DOHH2 (cell line): ENCODE measurements around the gene ASB9.
"Not testable (repeated sequence)": the region's sequence is repeated elsewhere in the genome, so short reads cannot be mapped to it uniquely, and the experiment has no call there.

Source experiments
- H3F3A ChIP-seq: fragments of 200-600 bp; sonication (generic), shearing (Covaris generic); 2 replicates; pipeline ENCODE4 v1.6.0; 2016; ENCODE audit warnings: antibody characterized with exemption, mild to moderate bottlenecking; ENCODE audit not compliant: control insufficient read depth, insufficient read depth
- H3K27ac ChIP-seq: fragments of 200-600 bp; sonication (generic); 2 replicates; pipeline ENCODE4 v1.5.1; 2014; ENCODE audit warnings: low read depth, mild to moderate bottlenecking, low read length, moderate library complexity
- H3K27me3 ChIP-seq: fragments of 200-600 bp; sonication (generic); 2 replicates; pipeline ENCODE4 v1.6.1; 2014; ENCODE audit warnings: mild to moderate bottlenecking, low read length, mixed read lengths; ENCODE audit not compliant: control insufficient read depth
- H3K36me3 ChIP-seq: fragments of 200-600 bp; sonication (generic); 2 replicates; pipeline ENCODE4 v1.6.1; 2014; ENCODE audit warnings: mild to moderate bottlenecking, low read length, moderate library complexity, mixed read lengths; ENCODE audit not compliant: control insufficient read depth
- H3K4me1 ChIP-seq: fragments of 200-600 bp; sonication (generic); 2 replicates; pipeline ENCODE4 v1.6.1; 2014; ENCODE audit warnings: mild to moderate bottlenecking, low read length, mixed read lengths; ENCODE audit not compliant: control insufficient read depth
- H3K4me2 ChIP-seq: fragments of 200-600 bp; sonication (generic); 2 replicates; pipeline ENCODE4 v1.6.0; 2014; ENCODE audit warnings: mild to moderate bottlenecking, low read length, moderate library complexity
- H3K4me3 ChIP-seq: fragments of 200-600 bp; sonication (generic); 2 replicates; pipeline ENCODE4 v1.5.1; 2014; ENCODE audit warnings: mild to moderate bottlenecking, low read length, mixed read lengths
- H3K79me2 ChIP-seq: fragments of 200-600 bp; sonication (generic); 2 replicates; pipeline ENCODE4 v1.6.1; 2014; ENCODE audit warnings: mild to moderate bottlenecking, low read length, mixed read lengths; ENCODE audit not compliant: control insufficient read depth
- H3K9me2 ChIP-seq: fragments of 200-600 bp; sonication (generic); replicated peaks from 2 replicates; pipeline ENCODE4 v1.6.1; 2014; ENCODE audit warnings: mild to moderate bottlenecking, low read length, mixed read lengths; ENCODE audit not compliant: control insufficient read depth
- H3K9me3 ChIP-seq: fragments of 200-600 bp; sonication (generic); 2 replicates; pipeline ENCODE4 v1.6.1; 2014; ENCODE audit warnings: antibody characterized with exemption, low read length, mixed read lengths; ENCODE audit not compliant: control insufficient read depth, insufficient read depth
- H4K20me1 ChIP-seq: fragments of 200-600 bp; sonication (generic); 2 replicates; pipeline ENCODE4 v1.6.0; 2014; ENCODE audit warnings: low read depth, mild to moderate bottlenecking, antibody characterized with exemption, low read length, moderate library complexity; ENCODE audit not compliant: control insufficient read depth, insufficient read depth
- EZH2phosphoT487 ChIP-seq: fragments of 200-600 bp; sonication (generic); IDR thresholded peaks from 2 replicates; pipeline ENCODE4 v1.6.1; 2017; ENCODE audit warnings: borderline replicate concordance, mild to moderate bottlenecking, antibody characterized with exemption, low read length, moderate library complexity, mixed read lengths
- TF ChIP-seq, protein P1 (sequence below): fragments of 200-600 bp; sonication (generic); IDR thresholded peaks from one replicate; pipeline ENCODE4 v1.5.1; 2014; ENCODE audit warnings: antibody characterized with exemption, mild to moderate bottlenecking, low read depth, low read length; ENCODE audit not compliant: poor library complexity, severe bottlenecking

ASB9 gene

GRCh38 chrX:15200871-15201270 lies 69.0 kb downstream of the ASB9 start:
- Histone ChIP-seq H3F3A (no peaks in the 10 kb centered on the region), H3K4me2 (no peak overlapping the region), H3K27ac (no peak overlapping the region), H3K9me2 (no peaks in the 10 kb centered on the region), H3K36me3 (no peaks in the 10 kb centered on the region), H3K9me3 (no peaks in the 10 kb centered on the region), H4K20me1 (no peaks in the 10 kb centered on the region), H3K27me3 (no peaks in the 10 kb centered on the region), H3K4me1 (no peaks in the 10 kb centered on the region), H3K4me3 (no peak overlapping the region), H3K79me2 (no peaks in the 10 kb centered on the region)
- TF ChIP-seq EZH2phosphoT487: no peak
- TF ChIP-seq, protein P1, sequence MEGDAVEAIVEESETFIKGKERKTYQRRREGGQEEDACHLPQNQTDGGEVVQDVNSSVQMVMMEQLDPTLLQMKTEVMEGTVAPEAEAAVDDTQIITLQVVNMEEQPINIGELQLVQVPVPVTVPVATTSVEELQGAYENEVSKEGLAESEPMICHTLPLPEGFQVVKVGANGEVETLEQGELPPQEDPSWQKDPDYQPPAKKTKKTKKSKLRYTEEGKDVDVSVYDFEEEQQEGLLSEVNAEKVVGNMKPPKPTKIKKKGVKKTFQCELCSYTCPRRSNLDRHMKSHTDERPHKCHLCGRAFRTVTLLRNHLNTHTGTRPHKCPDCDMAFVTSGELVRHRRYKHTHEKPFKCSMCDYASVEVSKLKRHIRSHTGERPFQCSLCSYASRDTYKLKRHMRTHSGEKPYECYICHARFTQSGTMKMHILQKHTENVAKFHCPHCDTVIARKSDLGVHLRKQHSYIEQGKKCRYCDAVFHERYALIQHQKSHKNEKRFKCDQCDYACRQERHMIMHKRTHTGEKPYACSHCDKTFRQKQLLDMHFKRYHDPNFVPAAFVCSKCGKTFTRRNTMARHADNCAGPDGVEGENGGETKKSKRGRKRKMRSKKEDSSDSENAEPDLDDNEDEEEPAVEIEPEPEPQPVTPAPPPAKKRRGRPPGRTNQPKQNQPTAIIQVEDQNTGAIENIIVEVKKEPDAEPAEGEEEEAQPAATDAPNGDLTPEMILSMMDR: no peak

DNA sequence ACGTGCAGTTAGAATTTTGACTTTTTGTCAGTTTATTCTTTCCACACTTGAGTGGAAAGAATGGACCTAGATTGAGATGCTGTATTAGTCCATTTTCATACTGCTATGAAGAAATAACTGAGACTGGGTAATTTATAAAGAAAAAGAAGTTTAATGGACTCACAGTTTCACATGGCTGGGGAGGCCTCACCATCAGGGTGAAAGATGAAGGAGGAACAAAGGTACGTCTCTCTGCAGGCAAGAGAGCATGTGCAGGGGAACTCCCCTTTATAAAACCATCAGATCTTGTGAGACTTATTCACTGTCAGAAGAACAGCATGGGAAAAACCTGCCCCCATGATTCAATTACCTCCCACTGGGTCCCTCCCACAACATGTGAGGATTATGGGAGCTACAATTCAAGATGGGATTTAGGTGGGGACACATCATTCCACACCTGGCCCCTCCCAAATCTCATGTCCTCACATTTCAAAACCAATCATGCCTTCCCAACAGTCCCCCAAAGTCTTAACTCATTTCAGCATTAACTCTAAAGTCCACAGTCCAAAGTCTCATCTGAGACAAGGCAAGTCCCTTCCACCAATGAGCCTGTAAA lies 71.2 kb downstream of the ASB9 start:
- not testable (repeated sequence) for H3K9me2 ChIP-seq, H3K79me2 ChIP-seq, H3K27me3 ChIP-seq

DNA sequence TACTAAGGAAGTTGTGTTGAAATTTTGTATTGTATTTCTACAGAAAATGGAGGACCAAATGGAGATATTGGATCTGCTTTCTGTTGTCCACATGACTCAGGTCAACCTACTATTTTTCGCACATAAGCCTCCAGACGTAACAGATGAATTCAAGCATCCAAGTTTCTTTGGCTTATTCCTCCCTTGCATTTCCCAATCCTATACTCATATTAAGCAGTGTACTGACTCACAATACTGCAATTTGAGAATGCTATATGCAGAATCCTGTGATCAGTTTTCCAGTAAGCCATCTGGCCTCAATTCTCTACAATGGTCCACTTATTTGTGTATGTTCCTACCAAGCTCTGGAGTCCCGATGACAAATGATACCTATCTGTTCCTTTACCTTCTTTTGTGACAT lies 75.7 kb downstream of the ASB9 start:
- Histone ChIP-seq H3K9me2 (no peaks in the 10 kb centered on the region), H4K20me1 (no peaks in the 10 kb centered on the region), H3K4me2 (no peak overlapping the region), H3F3A (no peaks in the 10 kb centered on the region), H3K9me3 (no peaks in the 10 kb centered on the region), H3K4me3 (no peak overlapping the region), H3K79me2 (no peaks in the 10 kb centered on the region), H3K27ac (no peak overlapping the region), H3K27me3 (no peaks in the 10 kb centered on the region), H3K36me3 (no peaks in the 10 kb centered on the region), H3K4me1 (no peaks in the 10 kb centered on the region)
- no peak for TF ChIP-seq EZH2phosphoT487
- TF ChIP-seq, protein P1: no peak

More for the DNA sequence above, 71.2 kb downstream of the ASB9 start:
- not testable (repeated sequence) for H3K4me1 ChIP-seq, H3K4me3 ChIP-seq, H4K20me1 ChIP-seq, H3K9me3 ChIP-seq, H3K4me2 ChIP-seq, H3K27ac ChIP-seq, H3F3A ChIP-seq, H3K36me3 ChIP-seq
